CD14-positive monocyte (primary cell): ENCODE results near the gene DPPA3. TPM values are rescaled to one million over a fixed set of nuclear protein-coding genes. Genes with fewer than 3 reads are reported as not detected.

Source experiments
- DNase-seq, 3 donors: peaks; one replicate each; pipeline ENCODE4 v3.0.0-alpha.2; 2011 to 2022
- H2AFZ ChIP-seq: 2 replicates; pipeline ENCODE4 v1.6.0; 2012; ENCODE audit warnings: mild to moderate bottlenecking, low read depth, low read length, inconsistent platforms; ENCODE audit not compliant: insufficient read depth, poor library complexity, severe bottlenecking
- H3K27ac ChIP-seq, 2 donors: 1 replicate in 1 of 2; 2 replicates in 1 of 2; pipeline ENCODE4 v1.5.1; 2012 to 2013; ENCODE audit warnings: low read length in 2 of 2, control low read depth in 1 of 2, inconsistent platforms in 1 of 2, low read depth in 1 of 2, mild to moderate bottlenecking in 1 of 2
- H3K27me3 ChIP-seq, 2 donors: one replicate each; pipeline versions ENCODE4 v1.6.0 to v1.6.1; 2011 to 2013; ENCODE audit warnings: low read length in 2 of 2; ENCODE audit not compliant: control insufficient read depth in 2 of 2, insufficient read depth in 2 of 2
- H3K36me3 ChIP-seq, 2 donors: replicated peaks in 1 of 2; 1 replicate in 1 of 2; 2 replicates in 1 of 2; pipeline versions ENCODE4 v1.5.1 to v1.6.1; 2012 to 2013; ENCODE audit warnings: low read length in 2 of 2, control low read depth in 1 of 2, inconsistent platforms in 1 of 2, mild to moderate bottlenecking in 1 of 2; ENCODE audit not compliant: insufficient read depth in 2 of 2, control insufficient read depth in 1 of 2
- H3K4me1 ChIP-seq, 2 donors: 1 replicate in 1 of 2; 2 replicates in 1 of 2; pipeline versions ENCODE4 v1.5.1 to v1.6.1; 2012 to 2013; ENCODE audit warnings: low read length in 2 of 2, control low read depth in 1 of 2, inconsistent platforms in 1 of 2, mild to moderate bottlenecking in 1 of 2, moderate library complexity in 1 of 2; ENCODE audit not compliant: insufficient read depth in 2 of 2, control insufficient read depth in 1 of 2
- H3K4me2 ChIP-seq: replicated peaks from 2 replicates; pipeline ENCODE3; 2012; ENCODE audit warnings: low read length, moderate library complexity, mild to moderate bottlenecking; ENCODE audit not compliant: poor library complexity, severe bottlenecking; ENCODE audit errors: extremely low read depth
- H3K4me3 ChIP-seq, 3 experiments: fragments of 200-600 bp in 1 of 3; sonication (generic) in 1 of 3; replicated peaks in 1 of 3; 1 replicate in 2 of 3; 2 replicates in 1 of 3; pipeline ENCODE4 v1.5.1; 2011 to 2013; ENCODE audit warnings: low read length in 3 of 3, mild to moderate bottlenecking in 3 of 3, control low read depth in 2 of 3, low read depth in 2 of 3, inconsistent platforms in 1 of 3, moderate library complexity in 1 of 3
- H3K79me2 ChIP-seq: 2 replicates; pipeline ENCODE4 v1.6.0; 2012; ENCODE audit warnings: mild to moderate bottlenecking, control low read depth, inconsistent platforms, low read length, moderate library complexity; ENCODE audit not compliant: insufficient read depth
- H3K9ac ChIP-seq: 2 replicates; pipeline ENCODE4 v1.6.0; 2017; ENCODE audit warnings: low read length, mild to moderate bottlenecking; ENCODE audit not compliant: insufficient read depth, poor library complexity, severe bottlenecking
- H3K9me3 ChIP-seq, 2 donors: replicated peaks in 1 of 2; 1 replicate in 1 of 2; 2 replicates in 1 of 2; pipeline versions ENCODE4 v1.5.1 to v1.6.1; 2012 to 2013; ENCODE audit warnings: low read length in 2 of 2, control low read depth in 1 of 2; ENCODE audit not compliant: control insufficient read depth in 1 of 2, insufficient read depth in 1 of 2
- H4K20me1 ChIP-seq: 2 replicates; pipeline ENCODE4 v1.6.0; 2012; ENCODE audit warnings: mild to moderate bottlenecking, low read length, control low read depth, moderate library complexity; ENCODE audit not compliant: insufficient read depth
- H3K27ac Mint-ChIP-seq, 7 donors: one replicate each; pipeline ENCODE4 v1.8.0; 2020; ENCODE audit warnings: mild to moderate bottlenecking in 7 of 7, mixed read lengths in 7 of 7, moderate library complexity in 6 of 7, inconsistent platforms in 2 of 7
- H3K27me3 Mint-ChIP-seq, 3 donors: one replicate each; pipeline ENCODE4 v1.8.0; 2021 to 2022; ENCODE audit warnings: low read depth in 3 of 3, mild to moderate bottlenecking in 3 of 3, mixed read lengths in 3 of 3, moderate library complexity in 3 of 3, inconsistent platforms in 1 of 3
- H3K36me3 Mint-ChIP-seq, 2 donors: one replicate each; pipeline ENCODE4 v1.8.0; 2020; ENCODE audit warnings: mixed read lengths in 2 of 2, inconsistent platforms in 1 of 2, mild to moderate bottlenecking in 1 of 2
- H3K4me1 Mint-ChIP-seq: one replicate; pipeline ENCODE4 v1.8.0; 2020; ENCODE audit warnings: mild to moderate bottlenecking, mixed read lengths
- H3K4me3 Mint-ChIP-seq, 2 donors: one replicate each; pipeline ENCODE4 v1.8.0; 2020; ENCODE audit warnings: mild to moderate bottlenecking in 2 of 2, mixed read lengths in 2 of 2, moderate library complexity in 1 of 2
- H3K9me3 Mint-ChIP-seq, 7 donors: one replicate each; pipeline ENCODE4 v1.8.0; 2020 to 2022; ENCODE audit warnings: mixed read lengths in 7 of 7, mild to moderate bottlenecking in 6 of 7, moderate library complexity in 6 of 7, inconsistent platforms in 2 of 7
- WGBS: methylation state at CpG from one replicate; pipeline ENCODE4 v1.1.5; 2013; ENCODE audit warnings: missing lambda C conversion rate; ENCODE audit not compliant: insufficient coverage; 5-methylcytosine and 5-hydroxymethylcytosine counted together
- intact Hi-C, 2 donors: fragments of 100-400 bp; cut with micrococcal nuclease; formaldehyde crosslinking; loops; one replicate each; pipeline versions ENCODE4 v1.15.0 to v1.15.1; 2023
- polyA plus RNA-seq, 3 donors: library from polyadenylated mRNA; depleted of rRNA in 1 of 3; unstranded in 2 of 3; stranded (reverse) in 1 of 3; fragments of 300-500 nt in 2 of 3; fragments of >200 nt in 1 of 3; fragmentation: Illumina TruSeq in 2 of 3; gene quantifications; 1 replicate in 2 of 3; 2 replicates in 1 of 3; pipeline ENCODE4 v1.2.3, GENCODE V29; 2012 to 2021
- TF ChIP-seq, protein P1 (sequence below): fragments of 200-600 bp; IDR thresholded peaks from one replicate; pipeline ENCODE4 v1.8.0; 2022; ENCODE audit warnings: antibody characterized with exemption, mild to moderate bottlenecking

DPPA3 gene
- polyA plus RNA-seq, 3 donors = not detected

DNA sequence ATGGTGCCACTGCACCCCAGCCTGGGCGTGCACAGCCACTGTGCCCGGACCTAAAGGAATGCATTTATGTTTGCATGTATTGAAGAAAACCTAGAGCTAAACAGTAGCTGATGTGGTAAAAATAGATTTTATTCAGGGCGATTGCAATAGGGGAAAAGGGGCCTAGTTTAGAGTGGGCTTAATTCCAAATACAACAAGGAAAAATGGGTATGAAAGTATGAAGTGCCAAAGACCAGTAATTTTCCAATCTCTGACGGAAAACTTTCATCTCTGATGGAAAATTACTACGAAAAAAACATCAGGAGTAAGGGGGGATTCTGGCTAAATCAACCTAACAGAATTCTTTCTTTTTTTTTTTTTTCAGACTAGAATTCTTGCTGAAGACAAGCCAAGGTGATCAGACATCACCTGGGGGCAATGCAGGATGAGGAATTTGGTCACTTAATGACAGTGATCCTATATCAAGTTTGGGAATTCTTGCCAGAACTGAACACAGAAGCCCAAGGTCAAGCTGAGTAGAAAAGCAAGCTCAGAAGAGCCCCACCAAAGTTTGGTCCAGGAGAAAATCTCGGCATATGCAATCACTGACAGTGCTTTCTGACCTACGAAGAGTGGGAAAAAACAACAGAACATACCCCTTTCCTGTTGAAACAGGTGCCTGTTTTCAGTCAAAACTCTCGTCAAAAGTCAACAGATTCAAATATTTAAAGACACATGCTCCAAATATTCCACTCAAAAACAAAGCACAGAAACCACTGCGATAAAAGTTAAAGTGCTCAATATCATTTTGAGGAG lies 31.8 kb upstream of the DPPA3 start:
- Histone ChIP-seq H3K4me3 (no peak overlapping the region), H3K36me3 (no peaks in the 10 kb centered on the region), H3K4me2 (no peak overlapping the region), H3K79me2 (no peaks in the 10 kb centered on the region), H4K20me1 (no peaks in the 10 kb centered on the region), H3K4me1 (peaks cover 15 to 30% of the 10 kb centered on the region in 2 donors), H3K9me3 (no peaks in the 10 kb centered on the region), H3K9ac (no peak overlapping the region), H2AFZ (no peak overlapping the region), H3K27ac (no peak overlapping the region), H3K27me3 (no peaks in the 10 kb centered on the region)
- DNase-seq = no peak
- Mint-ChIP-seq H3K27me3 (no peaks in the 10 kb centered on the region), H3K9me3 (peaks cover 0 to 3% (median 0%) of the 10 kb centered on the region in 7 donors), H3K4me1 (peaks cover 31% of the 10 kb centered on the region), H3K27ac (no peak overlapping the region), H3K36me3 (no peaks in the 10 kb centered on the region), H3K4me3 (no peak overlapping the region)
- intact Hi-C loops = loop anchor here in 1 of 2 donors (10.0 kb wide), 1 partner anchor 125 kb away; no protein-coding TSS in a partner anchor
- TF ChIP-seq, protein P1, sequence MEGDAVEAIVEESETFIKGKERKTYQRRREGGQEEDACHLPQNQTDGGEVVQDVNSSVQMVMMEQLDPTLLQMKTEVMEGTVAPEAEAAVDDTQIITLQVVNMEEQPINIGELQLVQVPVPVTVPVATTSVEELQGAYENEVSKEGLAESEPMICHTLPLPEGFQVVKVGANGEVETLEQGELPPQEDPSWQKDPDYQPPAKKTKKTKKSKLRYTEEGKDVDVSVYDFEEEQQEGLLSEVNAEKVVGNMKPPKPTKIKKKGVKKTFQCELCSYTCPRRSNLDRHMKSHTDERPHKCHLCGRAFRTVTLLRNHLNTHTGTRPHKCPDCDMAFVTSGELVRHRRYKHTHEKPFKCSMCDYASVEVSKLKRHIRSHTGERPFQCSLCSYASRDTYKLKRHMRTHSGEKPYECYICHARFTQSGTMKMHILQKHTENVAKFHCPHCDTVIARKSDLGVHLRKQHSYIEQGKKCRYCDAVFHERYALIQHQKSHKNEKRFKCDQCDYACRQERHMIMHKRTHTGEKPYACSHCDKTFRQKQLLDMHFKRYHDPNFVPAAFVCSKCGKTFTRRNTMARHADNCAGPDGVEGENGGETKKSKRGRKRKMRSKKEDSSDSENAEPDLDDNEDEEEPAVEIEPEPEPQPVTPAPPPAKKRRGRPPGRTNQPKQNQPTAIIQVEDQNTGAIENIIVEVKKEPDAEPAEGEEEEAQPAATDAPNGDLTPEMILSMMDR = no peak
- 95% methylated on average over 3 of the region's 9 CpGs for WGBS

GRCh38 chr12:7681535-7681934 lies 29.7 kb upstream of the DPPA3 start:
- peaks cover 16% of the 10 kb centered on the region for H3K4me1 Mint-ChIP-seq
- Histone ChIP-seq H3K4me2 (no peak overlapping the region), H2AFZ (no peak overlapping the region), H3K4me3 (no peak overlapping the region), H3K27me3 (no peaks in the 10 kb centered on the region), H3K36me3 (no peaks in the 10 kb centered on the region), H4K20me1 (no peaks in the 10 kb centered on the region), H3K4me1 (peaks cover 0 to 15% of the 10 kb centered on the region in 2 donors), H3K79me2 (no peaks in the 10 kb centered on the region), H3K9ac (no peak overlapping the region), H3K27ac (no peak overlapping the region), H3K9me3 (no peaks in the 10 kb centered on the region)
- intact Hi-C loops = no loop called here
- no peaks in the 10 kb centered on the region for H3K27me3 Mint-ChIP-seq
- no peak for DNase-seq
- WGBS = 50% methylated on average over 1 of the region's 2 CpGs
- H3K36me3 Mint-ChIP-seq = no peaks in the 10 kb centered on the region
- no peak overlapping the region for H3K4me3 Mint-ChIP-seq
- no peak overlapping the region for H3K27ac Mint-ChIP-seq
- H3K9me3 Mint-ChIP-seq = peaks cover 0 to 3% (median 0%) of the 10 kb centered on the region in 7 donors
- TF ChIP-seq, protein P1 = no peak
